ENCODE data around the gene GPHB5.
"Not testable (repeated sequence)": the region's sequence is repeated elsewhere in the genome, so short reads cannot be mapped to it uniquely, and the experiment has no call there.

Gene GPHB5

DNA sequence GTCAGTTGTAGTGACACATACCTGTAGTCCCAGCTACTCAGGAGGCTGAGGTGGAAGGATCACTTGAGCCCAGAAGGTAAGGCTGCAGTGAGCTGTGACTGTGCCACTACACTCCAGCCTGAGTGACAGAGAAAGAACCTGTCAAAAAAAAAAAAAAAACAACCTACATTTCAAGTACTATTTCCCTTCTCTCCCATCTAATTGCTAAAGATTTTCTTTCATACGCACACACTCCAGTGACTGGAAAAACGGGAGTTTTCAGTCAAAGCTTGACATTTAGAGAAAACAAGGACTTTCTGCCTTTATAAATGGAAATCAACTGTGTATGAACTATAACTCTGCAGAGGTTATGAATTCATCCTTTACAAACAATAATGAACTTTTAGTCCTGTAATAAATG lies 25.9 kb downstream of the GPHB5 start:
- DNase-seq = no peak

DNA sequence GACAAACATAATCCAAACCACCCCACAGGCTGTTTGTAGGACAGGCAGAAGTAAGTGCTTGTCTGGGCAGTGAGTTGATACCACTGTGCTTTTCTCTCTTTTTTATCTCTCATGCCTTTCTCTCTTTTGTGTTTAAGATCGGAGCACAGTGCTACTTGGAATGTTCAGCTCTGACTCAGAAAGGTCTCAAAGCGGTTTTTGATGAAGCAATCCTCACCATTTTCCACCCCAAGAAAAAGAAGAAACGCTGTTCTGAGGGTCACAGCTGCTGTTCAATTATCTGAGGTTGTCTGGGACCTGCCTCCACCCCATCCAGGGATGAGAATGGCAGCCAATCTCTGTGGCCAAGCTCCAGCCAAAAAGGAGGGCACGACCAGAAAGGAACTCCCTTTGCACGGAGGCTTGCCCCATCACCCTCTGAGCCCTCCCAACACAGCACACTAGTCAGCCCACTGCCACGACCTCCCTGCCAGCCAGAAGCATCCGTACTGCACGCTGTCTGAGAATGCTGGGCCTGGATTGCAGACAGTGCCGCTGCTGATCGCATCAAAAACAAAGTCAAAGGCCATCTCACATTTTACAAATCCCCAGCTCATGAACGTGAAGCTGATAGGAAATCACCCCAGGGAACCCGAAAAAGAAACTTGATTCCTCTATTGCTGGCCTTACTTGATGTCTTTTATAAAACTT lies 27.8 kb downstream of the GPHB5 start:
- DNase-seq = no peak

DNA sequence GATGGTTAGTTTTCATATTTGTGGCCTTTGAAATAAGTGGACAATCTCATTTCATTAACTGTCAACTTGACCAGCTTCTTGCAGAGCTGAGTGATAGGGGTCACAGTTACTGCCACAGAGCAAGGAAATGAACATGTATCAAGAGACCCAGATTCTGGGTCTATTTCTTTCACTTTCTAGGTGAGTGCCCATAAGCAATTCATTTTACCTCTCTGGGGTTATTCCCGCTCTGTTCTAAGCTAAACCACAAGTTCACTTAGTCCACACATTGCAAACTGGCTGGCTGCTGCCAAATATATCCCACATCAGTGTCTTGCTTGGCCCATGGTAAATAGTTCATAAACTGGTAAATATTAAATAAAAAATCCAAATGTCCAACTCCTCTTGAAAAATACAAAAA lies 29.9 kb downstream of the GPHB5 start:
- DNase-seq = no peak

DNA sequence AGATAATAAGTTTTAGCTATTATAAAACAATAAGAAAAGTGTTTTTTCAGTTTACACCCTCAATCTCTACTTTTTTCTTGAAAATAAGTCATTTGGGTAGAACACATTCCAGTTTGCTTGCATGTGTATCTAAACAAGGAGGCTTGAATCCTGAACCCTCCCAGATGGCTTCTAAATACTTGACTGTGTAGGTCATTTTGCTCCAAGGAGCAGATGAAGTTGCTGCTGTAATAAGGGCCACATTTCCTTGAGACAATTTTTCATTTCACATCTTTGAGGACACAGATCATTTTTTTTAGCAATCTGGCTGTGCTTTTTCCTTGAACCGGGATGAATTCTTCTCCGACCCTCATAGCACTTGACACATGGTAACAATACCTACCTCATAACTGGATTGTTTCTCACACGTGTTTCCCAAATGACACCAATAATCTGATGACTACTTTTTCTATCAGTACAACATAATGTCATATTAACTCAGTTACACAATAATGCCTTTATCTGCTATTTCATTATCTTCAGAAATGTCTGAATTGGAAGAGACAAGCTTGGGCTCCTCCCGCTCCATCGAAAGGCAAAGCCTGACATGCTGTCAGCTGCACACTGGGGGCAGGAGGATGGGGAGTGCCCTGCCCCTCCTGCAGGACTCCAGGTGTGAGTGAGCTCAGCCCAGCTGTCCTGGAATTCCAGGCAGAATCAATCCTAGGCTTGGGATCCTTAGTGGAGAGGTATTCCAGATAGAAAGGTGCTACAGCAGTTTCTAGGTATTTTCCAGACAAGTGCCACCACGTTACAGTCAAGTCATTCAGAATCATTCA lies 30.9 kb downstream of the GPHB5 start:
- DNase-seq = no peak

DNA sequence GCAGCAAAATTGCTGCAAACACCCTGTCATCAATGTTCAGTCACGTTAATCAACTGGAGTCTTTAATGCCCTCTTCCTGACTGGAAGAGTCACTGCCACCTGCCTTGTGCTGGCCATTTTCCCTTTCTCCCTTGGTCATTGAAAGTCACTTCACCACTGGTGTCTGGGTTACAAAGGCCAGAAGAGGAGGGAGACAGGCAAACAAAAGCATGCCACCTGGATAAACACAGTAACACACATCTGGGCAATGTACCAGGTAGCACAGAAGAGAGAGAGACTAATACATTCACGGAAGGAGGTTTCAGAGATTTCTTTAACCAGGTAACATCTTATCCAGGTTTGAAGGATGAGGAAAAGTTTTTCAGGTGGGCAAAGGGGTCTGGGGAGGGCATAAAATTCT lies 32.7 kb downstream of the GPHB5 start:
- DNase-seq = no peak

DNA sequence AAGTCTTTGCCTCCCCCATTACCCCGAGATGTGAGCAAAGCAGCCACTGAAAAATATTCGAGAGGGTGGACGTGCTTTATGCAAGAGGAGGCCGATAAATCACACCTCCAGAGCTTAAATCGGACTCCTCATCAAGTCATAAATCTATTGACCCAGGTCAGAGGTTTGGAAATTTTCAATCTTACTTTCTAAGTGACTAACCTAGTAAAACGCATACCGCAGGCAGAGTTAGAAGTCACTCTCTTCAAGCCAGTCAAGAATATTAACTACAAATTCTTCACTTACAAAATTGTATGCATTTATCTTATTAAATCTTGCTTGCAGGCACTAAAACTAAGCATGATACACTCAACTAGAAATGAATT lies 34.9 kb downstream of the GPHB5 start:
- DNase-seq = no peak

DNA sequence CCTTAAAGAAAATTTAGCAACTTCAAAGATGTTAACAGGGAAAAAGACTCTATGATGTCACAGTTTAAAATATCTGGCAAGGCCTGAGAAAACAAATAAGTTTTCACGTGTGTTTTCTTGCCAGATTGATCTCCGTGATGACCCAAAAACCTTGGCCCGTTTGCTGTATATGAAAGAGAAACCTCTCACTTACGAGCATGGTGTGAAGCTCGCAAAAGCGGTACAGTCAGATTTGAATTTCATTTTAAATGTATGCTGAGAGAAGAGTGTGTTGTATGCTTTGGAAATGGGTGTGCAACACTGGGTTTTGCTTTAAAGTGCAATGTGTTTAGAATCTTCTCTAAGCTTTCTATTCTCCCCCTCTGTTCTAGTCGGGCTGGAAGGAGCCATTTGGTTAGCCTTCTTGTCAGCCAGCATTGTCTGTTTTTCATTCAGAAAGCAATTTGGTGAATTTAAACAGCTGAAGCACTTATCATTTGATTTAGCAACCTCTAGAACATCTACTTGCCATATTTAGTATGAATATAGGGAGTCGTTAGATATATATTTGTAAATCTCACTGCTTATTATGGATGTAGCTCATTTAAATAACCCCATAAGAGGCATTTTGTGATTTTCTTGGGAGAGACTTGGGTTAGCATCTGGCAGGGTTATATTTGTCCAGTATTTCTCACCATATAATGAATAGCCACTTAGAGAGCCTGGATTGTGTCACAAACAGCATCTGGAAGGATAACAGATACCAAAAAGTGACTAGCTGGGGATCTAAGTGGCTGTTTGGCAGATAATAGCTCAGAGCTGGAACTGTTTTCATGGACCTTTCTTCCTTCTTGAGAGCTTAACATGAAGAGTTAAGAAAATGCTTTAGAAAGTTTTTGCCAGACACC lies 35.5 kb downstream of the GPHB5 start:
- DNase-seq = peak in 1 of 5 donors; percentile 67

DNA sequence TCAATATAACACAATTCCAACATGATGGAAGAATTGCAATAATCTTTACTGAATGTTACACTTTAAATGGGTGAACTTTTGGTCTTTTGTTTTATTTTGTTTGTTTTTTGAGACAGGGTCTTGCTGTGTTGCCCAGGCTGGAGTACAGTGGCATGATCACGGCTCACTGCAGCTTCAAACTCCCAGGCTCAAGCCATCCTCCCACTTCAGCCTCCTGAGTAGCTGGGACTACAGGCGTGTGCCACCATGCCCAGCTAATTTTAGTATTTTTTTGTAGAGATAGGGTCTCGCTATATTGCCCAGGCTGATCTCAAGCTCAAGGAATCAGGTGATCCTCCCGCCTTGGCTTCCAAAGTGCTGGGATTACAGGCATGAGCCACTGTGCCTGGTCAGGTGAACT lies 38.8 kb downstream of the GPHB5 start:
- DNase-seq = not testable (repeated sequence)

DNA sequence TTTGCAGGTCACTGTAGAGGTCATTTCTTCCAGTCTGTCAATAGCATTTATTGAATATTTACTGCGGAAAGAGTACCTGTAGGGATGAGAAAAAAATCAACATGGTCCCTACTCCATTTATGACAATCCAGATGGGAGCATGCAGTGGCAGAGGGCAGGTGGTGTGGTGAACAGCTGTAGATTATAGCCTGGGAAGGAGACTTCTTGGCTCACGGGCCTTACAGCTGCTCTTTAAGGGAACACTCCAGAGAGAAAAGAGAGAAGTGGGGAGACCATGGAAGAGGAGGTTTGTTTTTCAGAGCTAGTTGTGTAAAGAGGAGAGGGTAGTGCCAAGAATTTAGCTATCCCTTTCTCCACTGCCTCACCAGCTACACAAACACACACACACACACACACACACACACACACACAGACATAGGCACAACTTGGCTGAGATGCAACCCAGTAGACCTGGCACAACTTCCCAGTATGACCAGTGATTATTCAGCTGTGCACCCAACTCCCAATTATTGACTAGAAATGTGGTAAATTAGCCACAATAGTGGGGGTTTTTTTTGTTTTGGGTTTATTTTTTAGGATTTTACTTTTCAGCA lies 41.0 kb downstream of the GPHB5 start:
- DNase-seq = no peak

DNA sequence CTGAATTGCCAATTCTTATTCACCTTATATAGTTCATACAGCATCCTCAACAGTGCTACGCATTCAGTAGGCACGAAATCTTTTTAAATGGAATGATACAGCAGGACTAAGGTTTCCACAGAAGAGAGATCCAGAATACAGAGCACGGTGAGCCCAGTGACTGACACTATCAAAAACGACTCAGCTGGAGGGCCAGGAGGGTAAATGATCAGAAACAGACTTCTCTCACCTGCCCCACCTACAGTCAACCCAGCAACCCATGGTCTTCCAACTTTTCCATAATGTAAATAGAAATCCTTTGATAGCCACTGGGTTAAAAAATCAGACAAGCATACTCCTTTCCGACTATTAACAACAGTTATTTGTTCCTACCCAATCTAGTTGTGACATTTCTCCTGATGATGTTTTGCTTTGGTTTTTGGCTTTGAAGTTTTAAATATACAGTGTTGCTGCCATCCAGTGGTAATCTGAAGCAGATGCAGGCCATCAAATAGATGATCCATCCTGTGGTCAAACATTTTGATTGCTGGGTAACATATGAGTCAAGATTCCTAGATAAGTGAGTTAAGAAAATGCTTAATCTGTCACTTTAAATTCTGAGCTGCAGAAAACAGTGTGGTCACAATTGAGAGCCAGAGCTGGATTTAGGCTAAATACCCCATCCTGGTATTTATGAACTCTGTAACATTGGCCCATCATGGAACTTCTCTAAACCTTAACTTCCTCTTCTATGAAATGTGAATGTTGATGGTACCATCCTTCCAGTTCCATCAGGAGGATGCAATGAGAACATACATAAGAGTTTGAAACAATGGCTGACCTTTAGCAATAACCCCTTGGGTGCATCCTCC lies 42.0 kb downstream of the GPHB5 start:
- DNase-seq = peak in 1 of 5 donors; percentile 40

DNA sequence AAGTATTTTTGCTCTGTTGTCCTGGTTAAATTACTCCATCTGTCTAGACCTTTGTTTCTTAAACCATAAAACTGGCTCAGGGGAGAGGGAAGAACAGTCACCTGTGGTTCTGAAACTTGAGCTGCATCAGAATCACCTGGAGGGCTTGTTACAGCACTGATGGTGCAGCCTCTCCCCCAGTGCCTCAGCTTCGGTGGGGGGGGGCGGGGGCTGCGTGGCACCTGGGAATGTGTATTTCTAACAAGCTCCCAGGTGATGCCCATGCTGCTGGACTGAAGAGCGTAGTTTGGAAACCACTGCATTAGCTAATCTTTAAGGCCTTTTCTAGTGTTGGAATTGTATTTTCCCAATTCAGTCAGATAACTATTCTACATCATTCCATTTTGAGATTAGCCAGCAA lies 42.7 kb downstream of the GPHB5 start:
- DNase-seq = no peak

DNA sequence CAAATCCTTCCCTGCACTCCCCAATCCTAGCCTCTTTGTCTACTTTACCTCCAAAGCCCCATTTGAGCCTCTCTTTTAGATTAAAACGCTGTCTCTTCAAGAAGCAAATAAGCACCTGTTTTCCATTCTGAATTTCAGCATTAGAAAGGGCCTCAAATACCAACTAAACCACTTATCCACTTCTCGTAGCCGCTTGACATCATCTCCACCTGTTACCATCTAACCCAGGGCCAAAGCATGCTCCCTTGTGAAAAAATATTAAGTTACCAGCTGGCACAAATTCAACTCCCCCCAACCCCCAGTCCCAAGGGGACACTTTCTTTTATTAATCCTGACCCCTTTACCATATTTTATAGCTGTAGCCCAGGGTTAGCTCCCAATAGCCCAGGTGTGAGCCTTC lies 43.1 kb downstream of the GPHB5 start:
- no peak for DNase-seq

DNA sequence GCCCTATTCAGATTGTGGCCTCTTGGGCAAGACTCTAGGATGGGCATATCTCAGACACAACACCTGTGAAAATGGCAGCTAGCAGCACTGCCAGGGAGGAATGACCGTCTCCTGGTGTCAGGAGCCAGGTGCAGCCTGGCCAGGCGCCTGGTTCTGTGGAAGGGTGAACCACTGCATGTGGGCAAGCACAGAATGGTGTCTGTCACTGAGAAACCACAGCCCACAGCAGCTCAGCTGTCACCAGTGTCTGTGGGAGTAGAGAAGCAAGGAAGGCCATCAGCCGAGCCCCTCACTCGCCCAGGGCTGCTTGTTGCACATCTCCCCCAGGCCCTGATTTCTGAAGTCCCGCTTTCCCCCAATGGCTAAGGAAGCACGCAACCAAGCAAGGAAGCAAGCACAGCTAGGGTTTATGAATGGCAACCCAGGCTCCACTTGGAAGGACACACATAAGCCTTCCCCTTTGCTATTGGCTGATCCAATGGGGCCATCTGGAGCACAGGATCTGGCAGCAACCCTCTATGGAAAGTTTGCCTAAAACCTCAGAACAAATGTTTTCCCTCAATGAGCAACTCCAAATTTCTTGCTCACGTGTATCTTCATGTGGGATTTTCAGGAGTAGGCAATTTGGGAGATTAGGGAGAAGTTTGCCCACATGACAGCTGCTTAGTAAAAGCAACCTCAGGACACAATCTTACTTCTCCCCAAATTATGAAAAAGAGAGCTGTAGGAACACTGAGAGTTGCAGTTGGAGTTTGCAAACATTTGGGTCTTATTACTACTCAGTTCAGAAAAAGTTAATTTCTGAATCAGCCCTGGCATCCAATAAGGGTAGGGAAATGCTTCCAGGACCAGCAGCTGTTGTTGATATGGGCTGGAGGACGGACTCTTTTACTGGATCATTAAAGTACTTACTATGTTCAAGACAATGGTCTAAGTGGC lies 44.7 kb downstream of the GPHB5 start:
- no peak for DNase-seq

DNA sequence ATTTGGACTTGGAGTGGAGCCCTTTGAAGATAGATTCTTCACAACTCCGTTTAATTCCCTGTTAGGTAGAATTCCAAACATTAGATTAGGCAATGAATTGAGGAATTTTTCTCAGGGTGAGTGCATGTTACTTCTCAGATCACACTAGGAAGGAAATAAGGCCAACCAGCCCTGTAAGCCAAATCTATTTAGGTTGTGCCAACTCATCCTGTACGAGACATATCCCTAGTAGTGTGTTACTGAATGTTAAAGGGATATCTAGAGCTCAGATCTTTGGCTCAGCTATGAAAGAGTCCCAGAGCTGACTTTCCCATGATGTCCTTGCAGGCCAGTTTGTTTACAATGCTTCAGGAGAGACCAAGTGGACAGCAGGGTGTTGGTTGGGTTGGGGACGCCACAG lies 45.6 kb downstream of the GPHB5 start:
- no peak for DNase-seq

DNA sequence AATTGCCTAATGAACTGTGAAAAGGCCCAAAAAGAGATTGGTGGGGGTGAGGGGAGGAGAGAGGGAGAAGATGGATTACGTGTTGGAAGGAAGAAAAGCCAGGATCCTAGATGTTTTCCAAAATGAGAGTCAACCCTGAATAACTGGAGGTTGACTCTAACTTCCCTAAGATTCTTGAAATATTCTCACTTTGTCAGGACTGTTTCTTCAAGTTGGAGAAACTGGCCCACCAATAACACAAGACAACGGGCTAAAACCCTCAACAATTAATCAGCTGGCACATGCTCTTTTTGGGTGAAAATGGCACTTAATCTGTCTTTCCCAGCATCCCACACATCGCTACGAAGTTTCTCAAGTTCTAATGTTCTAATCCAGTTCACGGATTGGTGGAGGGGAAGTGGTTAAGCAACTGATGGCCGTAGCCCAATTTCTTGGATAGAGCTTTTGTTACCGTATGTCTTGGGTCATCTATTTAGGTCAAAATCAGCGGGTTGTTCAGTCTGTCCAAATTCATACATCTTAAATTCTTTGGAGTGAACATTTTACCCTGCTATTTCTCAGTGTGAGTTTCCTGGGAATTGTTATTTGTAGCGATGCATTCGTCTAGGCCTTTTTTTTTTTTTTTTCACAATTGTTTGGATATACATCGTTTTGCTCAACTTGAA lies 49.0 kb downstream of the GPHB5 start:
- DNase-seq = no peak

DNA sequence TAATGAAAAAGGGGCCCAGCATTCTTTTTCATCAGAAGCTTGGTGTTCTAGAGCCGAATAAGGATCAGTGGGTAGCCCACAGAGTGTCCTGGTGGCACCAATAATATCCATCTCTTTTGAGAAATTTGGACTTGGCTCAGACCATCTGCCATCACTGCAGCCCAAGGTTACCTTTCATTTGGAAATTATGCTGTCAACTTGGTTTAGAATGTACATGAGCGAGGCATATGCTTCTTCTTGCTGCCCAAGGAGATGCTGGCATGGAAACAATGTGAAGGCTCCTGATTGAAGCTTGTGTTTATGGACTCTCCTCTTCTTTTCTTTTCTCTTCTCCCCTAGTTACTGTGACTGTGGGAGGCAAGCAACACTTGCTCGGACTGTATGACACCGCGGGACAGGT lies 50.0 kb downstream of the GPHB5 start:
- no peak for DNase-seq

DNA sequence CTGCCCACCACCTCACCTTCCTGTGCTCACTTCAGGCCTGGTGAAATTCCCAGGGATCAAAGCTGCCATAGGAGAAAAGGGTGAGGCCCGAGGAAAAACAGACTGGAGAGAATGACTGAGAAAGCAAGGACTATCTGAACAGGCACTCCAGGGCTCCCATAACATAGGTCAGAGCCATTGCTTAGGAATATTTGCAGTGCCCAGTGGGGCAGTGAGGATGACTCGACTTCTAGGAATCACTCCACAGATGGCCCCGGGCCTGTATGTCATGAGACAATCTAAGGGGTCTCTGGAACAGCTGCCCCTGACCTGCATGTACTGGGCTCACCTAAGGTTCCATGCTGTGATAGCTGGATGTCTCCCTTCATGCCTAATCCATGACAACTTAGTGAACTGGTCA lies 51.6 kb downstream of the GPHB5 start:
- no peak for DNase-seq

DNA sequence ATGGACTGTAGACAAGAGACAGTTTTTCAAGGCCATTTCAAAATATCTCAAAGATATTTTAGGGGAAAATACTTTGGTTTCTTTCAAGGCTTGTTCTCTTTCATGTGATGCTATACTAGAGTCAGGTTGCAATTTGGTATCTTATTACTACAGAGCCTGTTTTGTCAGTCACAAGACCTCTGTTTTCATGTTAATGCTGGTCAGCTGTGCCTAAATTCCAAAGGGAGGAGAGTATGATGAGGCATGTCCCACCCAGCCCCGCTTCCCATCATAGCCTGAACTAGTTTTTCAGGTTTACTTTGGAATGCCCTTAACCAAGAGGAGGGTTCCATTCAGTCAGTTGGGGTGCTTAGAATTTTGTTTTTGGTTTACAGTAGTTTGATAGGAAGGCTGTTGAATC lies 52.6 kb downstream of the GPHB5 start:
- no peak for DNase-seq
